Activated naive CD8-positive, alpha-beta T cell treated with anti-CD3 and anti-CD28 coated beads for 36 hours (primary cell): ENCODE results near the gene GRAMD1A. TPM values are rescaled to one million over a fixed set of nuclear protein-coding genes. Genes with fewer than 3 reads are reported as not detected.
A peak's percentile ranks its signal among the peaks of the same experiment; 100 is the strongest.
"Not testable (repeated sequence)": the region's sequence is repeated elsewhere in the genome, so short reads cannot be mapped to it uniquely, and the experiment has no call there.

Experiments used
- DNase-seq: peaks from one replicate; pipeline ENCODE4 v3.0.0; 2021
- H3K27ac Mint-ChIP-seq: one replicate; pipeline ENCODE4 v1.8.0; 2022; ENCODE audit warnings: mild to moderate bottlenecking, moderate library complexity, mixed read lengths
- H3K27me3 Mint-ChIP-seq: one replicate; pipeline ENCODE4 v1.8.0; 2022; ENCODE audit warnings: mild to moderate bottlenecking, mixed read lengths
- H3K36me3 Mint-ChIP-seq: one replicate; pipeline ENCODE4 v1.8.0; 2021; ENCODE audit warnings: mild to moderate bottlenecking, mixed read lengths
- H3K4me1 Mint-ChIP-seq: one replicate; pipeline ENCODE4 v1.8.0; 2021; ENCODE audit warnings: mixed read lengths
- H3K4me3 Mint-ChIP-seq: one replicate; pipeline ENCODE4 v1.8.0; 2022; ENCODE audit warnings: mild to moderate bottlenecking, moderate library complexity, mixed read lengths
- H3K9me3 Mint-ChIP-seq: one replicate; pipeline ENCODE4 v1.8.0; 2022; ENCODE audit warnings: mixed read lengths
- total RNA-seq, 2 experiments: library from RNA; stranded (reverse); gene quantifications; one replicate each; pipeline ENCODE4 v1.2.3, GENCODE V29; 2021

GRAMD1A gene
- total RNA-seq, 2 experiments from 2014 or later, result 135 to 140 TPM

DNA sequence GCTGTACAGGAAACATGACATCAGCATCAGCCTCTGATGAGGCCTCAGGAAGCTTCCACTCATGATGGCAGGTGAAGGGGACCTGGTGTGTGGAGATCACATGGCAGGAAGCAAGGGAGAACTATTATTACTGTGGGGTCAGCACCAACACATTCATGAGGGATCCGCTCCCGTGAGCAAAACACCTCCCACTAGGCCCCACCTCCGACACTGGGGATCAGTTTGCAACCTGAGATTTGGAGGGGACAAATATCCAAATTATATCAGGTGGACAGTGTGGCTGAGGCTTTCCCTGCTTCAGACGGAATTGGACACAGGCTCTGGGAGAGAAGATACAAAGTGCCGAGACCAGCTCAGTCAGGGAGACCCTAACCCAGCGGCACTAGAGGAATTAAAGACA lies 30.4 kb upstream of the GRAMD1A start:
- H3K9me3 Mint-ChIP-seq, result peaks cover 31% of the 10 kb centered on the region
- DNase-seq, result no peak
- peaks cover 15% of the 10 kb centered on the region for H3K4me1 Mint-ChIP-seq
- no peak overlapping the region for H3K27ac Mint-ChIP-seq
- H3K27me3 Mint-ChIP-seq, result no peaks in the 10 kb centered on the region
- H3K36me3 Mint-ChIP-seq, result peaks cover 3% of the 10 kb centered on the region
- H3K4me3 Mint-ChIP-seq, result no peak overlapping the region

DNA sequence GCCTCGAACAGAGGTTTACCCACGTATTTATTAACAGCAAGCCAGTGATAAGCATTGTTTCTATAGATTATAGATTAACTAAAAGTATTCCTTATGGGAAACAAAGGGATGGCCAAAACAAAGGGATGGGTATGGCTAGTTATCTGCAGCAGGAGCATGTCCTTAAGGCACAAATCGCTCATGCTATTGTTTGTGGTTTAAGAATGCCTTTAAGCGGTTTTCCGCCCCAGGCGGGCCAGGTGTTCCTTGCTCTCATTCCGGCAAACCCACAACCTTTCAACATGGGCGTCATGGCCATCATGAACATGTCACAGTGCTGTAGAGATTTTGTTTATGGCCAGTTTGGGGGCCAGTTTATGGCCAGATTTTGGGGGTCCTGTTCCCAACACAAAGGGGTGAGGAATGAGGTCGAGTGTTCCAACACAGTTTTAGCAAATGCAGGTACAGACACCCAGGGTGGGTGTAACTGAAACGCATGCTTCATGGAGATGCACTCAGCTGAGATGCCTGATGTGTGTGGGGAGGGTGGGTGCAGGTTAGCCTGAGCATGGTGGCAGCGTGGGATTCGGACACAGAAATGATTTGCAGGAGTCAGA lies 29.8 kb upstream of the GRAMD1A start:
- not testable (repeated sequence) for H3K27me3 Mint-ChIP-seq, H3K36me3 Mint-ChIP-seq, DNase-seq, H3K27ac Mint-ChIP-seq, H3K4me3 Mint-ChIP-seq
- Mint-ChIP-seq H3K9me3 (peaks cover 31% of the 10 kb centered on the region), H3K4me1 (peaks cover 21% of the 10 kb centered on the region)

DNA sequence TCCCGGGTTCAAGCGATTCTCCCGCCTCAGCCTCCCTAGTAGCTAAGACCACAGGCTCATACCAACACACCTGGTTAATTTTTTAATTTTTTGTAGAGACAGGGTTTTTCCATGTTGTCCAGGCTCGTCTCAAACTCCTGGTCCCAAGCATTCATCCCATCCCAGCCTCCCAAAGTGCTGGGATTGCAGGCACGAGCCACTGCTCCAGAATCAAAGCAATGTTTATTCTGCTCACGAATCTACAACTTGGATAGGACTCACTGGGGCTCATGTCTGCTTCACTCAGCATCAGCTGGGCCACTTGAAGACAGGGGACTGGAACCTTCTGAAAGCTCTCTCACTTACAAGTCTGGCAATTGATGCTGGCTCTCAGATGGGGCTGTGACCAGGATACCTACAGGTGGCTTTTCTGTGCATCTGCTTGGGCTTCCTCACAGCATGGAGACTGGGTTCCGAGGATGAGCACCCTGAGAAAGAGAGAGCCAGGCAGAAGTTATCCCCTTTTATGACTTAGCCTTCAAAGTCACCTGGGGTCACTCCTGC lies 27.9 kb upstream of the GRAMD1A start:
- peaks cover 30% of the 10 kb centered on the region for H3K9me3 Mint-ChIP-seq
- no peak overlapping the region for H3K27ac Mint-ChIP-seq
- peaks cover 27% of the 10 kb centered on the region for H3K4me1 Mint-ChIP-seq
- peaks cover 9% of the 10 kb centered on the region for H3K36me3 Mint-ChIP-seq
- H3K4me3 Mint-ChIP-seq, result no peak overlapping the region
- no peak for DNase-seq
- no peaks in the 10 kb centered on the region for H3K27me3 Mint-ChIP-seq

DNA sequence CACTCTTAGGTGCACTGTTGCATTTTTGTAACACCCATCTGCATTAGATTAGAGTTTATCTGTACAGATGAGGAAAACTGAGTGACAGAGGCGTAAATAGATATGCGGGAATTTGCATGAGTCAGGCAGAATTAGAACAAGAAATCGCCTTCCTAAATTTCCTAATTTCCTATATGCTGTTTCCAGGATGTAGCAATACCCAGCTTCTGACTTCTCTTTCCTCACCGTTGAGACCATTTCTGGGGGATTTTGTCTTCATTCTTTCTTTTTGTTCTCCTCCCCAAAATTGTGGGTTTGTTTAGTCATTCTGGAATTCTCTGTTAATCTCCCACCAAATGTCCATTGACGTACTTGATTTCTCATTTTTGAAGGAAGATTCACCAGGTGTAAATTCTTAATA lies 25.5 kb upstream of the GRAMD1A start:
- DNase-seq, result no peak
- no peak overlapping the region for H3K4me3 Mint-ChIP-seq
- H3K27me3 Mint-ChIP-seq, result no peaks in the 10 kb centered on the region
- peaks cover 15% of the 10 kb centered on the region for H3K9me3 Mint-ChIP-seq
- no peak overlapping the region for H3K27ac Mint-ChIP-seq
- H3K36me3 Mint-ChIP-seq, result peaks cover 6% of the 10 kb centered on the region
- H3K4me1 Mint-ChIP-seq, result peaks cover 27% of the 10 kb centered on the region

DNA sequence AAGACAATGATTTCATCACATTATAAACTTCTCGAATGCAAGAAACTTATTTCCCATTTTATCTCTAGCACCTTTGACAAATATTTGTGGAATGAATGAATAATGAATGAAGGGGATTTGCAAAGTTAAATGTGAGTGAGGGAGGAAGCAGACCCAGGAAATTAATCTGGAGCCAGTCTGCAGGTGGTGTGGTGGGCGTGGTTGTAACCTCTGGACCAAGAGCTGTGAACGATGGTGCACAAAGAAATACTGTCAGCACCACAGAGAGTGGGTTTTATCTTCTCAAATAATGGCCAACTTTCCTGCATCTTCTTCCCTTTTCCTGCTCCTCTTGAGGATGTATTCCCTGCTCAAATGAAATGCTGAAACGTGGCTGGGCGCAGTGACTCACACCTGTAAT lies 25.1 kb upstream of the GRAMD1A start:
- no peaks in the 10 kb centered on the region for H3K27me3 Mint-ChIP-seq
- DNase-seq, result no peak
- H3K4me3 Mint-ChIP-seq, result no peak overlapping the region
- peaks cover 11% of the 10 kb centered on the region for H3K9me3 Mint-ChIP-seq
- H3K4me1 Mint-ChIP-seq, result peaks cover 27% of the 10 kb centered on the region
- peaks cover 6% of the 10 kb centered on the region for H3K36me3 Mint-ChIP-seq
- no peak overlapping the region for H3K27ac Mint-ChIP-seq

DNA sequence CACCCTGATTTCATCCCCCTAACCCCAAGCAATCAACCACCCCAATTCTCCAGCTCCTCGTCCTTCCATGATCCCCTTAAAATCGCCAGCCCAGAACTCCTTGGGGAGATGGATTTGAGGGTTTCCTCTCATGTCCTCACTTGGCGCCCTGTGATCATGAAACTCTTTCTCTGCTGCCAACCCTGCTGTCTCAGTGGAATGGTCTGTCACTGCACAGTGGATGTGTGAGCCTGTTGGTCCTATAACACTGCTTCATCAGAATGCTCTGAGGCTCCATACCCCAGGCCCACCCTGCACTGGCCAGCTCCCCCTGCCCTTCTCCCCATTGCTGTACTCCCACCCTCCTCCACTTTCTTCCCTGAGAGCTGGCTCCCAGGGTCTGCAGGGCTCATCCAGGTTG lies 23.5 kb upstream of the GRAMD1A start:
- DNase-seq, result no peak
- Mint-ChIP-seq H3K36me3 (peaks cover 6% of the 10 kb centered on the region), H3K4me3 (no peak overlapping the region), H3K27ac (no peak overlapping the region), H3K4me1 (peaks cover 27% of the 10 kb centered on the region), H3K27me3 (no peaks in the 10 kb centered on the region), H3K9me3 (peaks cover 11% of the 10 kb centered on the region)

DNA sequence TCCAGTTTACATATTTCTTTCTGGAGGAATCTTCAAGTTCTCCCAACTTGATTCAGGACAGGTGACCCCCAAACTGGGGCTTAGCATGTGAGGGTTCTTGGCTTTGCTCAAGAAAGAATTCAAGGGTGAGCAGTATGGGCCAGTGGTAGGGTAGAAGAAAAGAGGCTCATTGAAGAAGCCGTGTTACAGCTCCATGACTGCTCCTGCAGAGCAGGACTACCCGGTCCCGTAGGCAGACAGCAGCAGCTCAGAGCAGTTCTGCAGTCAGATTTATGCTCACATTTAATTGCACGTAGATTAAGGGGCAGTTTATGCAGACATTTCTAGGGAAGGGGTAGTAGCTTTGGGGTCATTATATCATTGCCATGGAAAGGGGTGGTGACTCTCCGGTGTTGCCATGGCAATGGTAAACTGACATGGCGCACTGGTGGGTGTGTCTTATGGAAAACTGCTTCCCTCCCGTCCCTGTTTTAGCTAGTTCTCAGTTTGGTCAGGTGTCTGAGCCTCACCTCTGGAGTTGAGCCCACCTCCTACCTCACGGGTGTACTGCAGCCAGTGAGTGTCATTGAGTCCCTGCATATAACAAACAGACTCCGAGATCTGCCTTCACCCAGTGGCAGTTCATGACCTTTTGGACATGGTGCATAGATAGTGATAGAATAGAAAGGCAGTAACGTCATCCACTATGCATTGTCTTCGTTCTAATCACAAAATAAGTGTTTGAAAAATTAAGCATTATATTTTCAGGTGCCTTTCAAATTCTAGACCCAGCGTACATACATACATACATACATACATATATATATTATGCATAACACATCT lies 20.1 kb upstream of the GRAMD1A start:
- Mint-ChIP-seq H3K36me3 (peaks cover 9% of the 10 kb centered on the region), H3K27ac (no peak overlapping the region), H3K4me3 (no peak overlapping the region), H3K9me3 (peaks cover 14% of the 10 kb centered on the region), H3K4me1 (peaks cover 18% of the 10 kb centered on the region), H3K27me3 (no peaks in the 10 kb centered on the region)
- DNase-seq, result no peak

DNA sequence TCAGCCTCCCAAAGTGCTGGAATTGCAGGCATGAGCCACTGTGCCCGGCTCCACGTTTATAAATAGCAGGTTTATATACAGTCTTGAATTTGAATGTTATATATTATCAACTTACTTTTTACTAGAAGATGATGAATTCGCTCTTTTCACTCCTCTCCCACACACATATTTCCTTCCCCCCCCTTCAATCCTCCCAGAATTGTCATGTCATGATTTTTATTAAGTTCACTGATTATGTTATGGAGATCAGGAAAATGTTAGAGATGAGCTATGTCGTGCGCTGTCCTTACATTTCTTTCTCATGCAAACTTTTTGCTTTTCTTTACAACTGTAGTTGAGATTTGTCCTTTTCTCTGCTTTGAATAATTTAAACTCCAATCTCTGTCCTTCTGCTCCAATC lies 17.8 kb upstream of the GRAMD1A start:
- Mint-ChIP-seq H3K4me1 (peaks cover 20% of the 10 kb centered on the region), H3K27me3 (no peaks in the 10 kb centered on the region), H3K27ac (no peak overlapping the region), H3K36me3 (peaks cover 9% of the 10 kb centered on the region), H3K9me3 (peaks cover 6% of the 10 kb centered on the region), H3K4me3 (no peak overlapping the region)
- DNase-seq, result no peak

DNA sequence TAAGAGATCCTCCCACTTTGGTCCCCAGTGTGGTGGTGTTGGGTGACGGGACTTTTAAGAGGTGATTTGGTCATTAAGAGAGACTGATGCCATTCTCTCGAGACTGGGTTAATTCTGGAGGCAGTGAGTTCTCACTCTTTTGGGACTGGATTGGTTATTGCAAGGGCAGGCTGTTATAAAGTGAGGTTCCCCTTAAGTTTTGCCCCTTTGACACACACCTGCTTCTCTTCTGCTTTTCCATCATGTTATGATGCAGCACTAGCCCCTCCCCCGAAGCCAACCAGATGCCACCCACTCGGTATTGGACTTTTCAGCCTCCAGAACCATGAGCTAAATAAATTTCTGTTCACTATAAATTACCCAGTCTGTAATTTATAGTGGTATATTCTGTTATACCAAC lies 16.3 kb upstream of the GRAMD1A start:
- Mint-ChIP-seq H3K4me1 (peaks cover 27% of the 10 kb centered on the region), H3K36me3 (peaks cover 9% of the 10 kb centered on the region), H3K27ac (no peak overlapping the region), H3K27me3 (no peaks in the 10 kb centered on the region), H3K9me3 (peaks cover 6% of the 10 kb centered on the region), H3K4me3 (no peak overlapping the region)
- no peak for DNase-seq

DNA sequence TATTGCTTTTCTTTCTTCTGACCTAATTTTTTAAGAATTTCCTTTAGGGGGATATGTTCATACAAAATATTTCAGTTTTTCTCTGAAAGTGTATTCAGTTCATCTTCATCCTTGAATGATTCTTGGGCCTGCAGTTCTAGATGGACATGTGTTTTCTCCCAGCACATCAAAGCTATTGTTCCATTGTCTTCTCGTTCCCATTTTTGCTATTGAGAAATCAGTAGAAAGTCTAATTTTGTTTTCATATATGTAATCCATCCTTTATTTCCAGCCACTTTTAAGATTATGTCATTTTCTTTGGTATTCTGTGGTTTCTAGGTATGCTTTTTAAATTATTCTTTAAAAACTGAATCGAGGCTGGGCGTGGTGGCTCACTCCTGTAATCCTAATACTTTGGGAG lies 15.8 kb upstream of the GRAMD1A start:
- Mint-ChIP-seq H3K9me3 (peaks cover 6% of the 10 kb centered on the region), H3K27me3 (no peaks in the 10 kb centered on the region), H3K36me3 (peaks cover 9% of the 10 kb centered on the region), H3K4me1 (peaks cover 32% of the 10 kb centered on the region), H3K4me3 (no peak overlapping the region), H3K27ac (no peak overlapping the region)
- no peak for DNase-seq

DNA sequence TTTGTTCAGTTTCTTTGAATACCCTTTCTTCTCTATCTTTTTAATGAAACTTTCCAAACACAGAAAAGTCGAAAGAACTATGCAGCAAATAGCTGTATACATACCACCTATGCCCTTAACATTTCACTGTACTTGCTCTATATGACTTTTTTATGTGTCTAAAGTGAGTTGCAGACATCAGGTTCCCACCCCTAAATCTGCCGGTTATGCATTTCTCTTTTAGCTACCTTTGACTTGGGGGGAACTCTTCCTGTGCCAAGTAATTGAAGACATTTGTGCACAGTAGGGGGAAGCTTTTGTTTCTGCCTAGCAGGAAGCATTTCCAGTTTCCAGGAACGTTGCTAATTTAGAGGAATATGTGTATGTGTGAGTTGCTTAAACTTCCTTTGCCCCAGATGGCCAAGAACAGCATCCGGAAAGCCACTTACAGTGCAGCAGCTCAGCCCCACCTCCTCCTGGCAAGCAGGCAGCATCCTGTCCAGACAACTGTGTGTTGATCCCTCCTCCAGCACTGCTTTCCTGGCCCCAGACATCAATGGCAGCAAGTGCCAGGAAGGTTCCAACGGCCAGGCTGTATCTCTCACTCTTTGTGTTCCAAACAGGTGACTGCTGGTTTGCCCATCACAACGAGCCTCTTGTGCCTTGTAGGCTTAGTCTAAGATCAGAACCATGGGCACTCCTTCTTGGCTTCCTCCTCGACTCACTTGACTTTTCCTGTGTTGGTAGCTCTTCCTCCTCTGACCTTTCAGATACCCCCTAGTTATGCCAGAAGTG lies 14.7 kb upstream of the GRAMD1A start:
- Mint-ChIP-seq H3K27ac (peak overlapping the region; percentile 89), H3K9me3 (peaks cover 6% of the 10 kb centered on the region), H3K27me3 (no peaks in the 10 kb centered on the region), H3K36me3 (peaks cover 11% of the 10 kb centered on the region), H3K4me3 (peak overlapping the region; percentile 75), H3K4me1 (peaks cover 39% of the 10 kb centered on the region)
- no peak for DNase-seq

DNA sequence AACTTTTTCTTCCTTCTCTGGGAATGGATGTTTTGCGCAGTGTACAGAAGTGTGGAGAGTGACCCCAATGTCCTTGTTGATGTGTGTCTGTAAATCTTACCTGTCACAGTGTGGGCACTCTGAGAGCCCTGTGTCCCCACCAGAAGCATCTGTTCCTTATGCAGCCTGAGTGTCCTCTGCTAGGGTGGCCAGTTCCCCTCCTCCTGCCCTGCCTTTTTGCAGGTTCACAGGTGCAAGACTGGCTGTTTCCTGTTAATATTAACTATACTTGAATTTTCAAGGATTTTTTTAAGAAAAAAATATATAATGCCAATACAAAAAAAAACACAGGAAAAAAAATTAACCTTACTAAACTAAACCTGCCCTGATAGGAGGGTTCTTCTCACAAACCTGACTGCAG lies 12.0 kb upstream of the GRAMD1A start:
- Mint-ChIP-seq H3K36me3 (peaks cover 21% of the 10 kb centered on the region), H3K4me1 (peaks cover 53% of the 10 kb centered on the region), H3K4me3 (no peak overlapping the region), H3K9me3 (peaks cover 9% of the 10 kb centered on the region), H3K27me3 (no peaks in the 10 kb centered on the region), H3K27ac (no peak overlapping the region)
- no peak for DNase-seq

DNA sequence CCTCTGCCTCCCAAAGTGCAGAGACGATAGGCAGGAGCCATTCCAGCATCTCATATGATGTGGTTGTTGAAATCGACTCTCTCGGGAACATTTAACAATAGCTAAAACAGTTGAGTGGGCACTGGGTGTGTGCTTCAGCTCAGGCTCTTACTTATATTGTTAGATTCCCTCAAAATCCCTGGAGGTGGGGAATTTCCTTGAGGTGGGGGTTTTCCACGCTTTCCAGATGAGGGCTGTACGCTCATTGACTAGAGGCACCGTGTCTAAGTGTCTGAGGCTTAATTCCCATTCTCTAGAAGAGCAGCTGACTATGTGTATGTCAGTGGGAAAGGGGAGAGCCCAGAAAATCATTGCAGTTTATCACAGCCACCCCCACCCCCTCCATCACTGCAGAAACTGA lies 10.8 kb upstream of the GRAMD1A start:
- no peaks in the 10 kb centered on the region for H3K27me3 Mint-ChIP-seq
- H3K4me3 Mint-ChIP-seq, result no peak overlapping the region
- peaks cover 51% of the 10 kb centered on the region for H3K4me1 Mint-ChIP-seq
- peak overlapping the region; percentile 56 for H3K27ac Mint-ChIP-seq
- H3K9me3 Mint-ChIP-seq, result peaks cover 7% of the 10 kb centered on the region
- peaks cover 21% of the 10 kb centered on the region for H3K36me3 Mint-ChIP-seq
- no peak for DNase-seq

DNA sequence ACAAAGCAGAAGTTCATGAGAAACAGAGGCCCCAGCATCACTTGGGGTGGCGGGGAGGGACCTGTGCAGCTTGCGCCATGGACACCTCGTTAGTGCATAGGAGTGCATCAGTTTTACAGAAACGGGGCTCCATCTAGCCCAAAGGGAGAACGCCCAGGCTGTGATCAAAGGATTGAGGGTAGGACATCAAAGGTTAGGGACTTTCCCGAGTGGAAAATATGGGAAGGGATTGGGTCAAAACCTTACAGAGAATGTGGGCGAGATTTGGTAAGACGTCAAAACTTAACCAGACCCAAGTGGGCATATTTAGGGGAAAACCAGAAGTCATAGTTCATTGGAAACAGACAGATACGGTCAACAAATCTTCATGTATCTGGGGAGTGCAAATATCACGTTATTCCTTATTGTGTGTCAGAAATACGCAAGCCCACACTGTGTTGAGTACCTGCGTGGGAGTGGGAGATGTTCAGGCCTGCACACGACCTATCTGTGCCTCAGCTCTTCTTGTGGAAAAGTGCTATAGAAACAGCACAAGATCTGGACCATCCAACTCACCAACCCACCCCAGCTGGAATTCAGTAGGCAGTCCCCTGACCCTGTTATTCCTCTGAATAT lies 9.4 kb upstream of the GRAMD1A start:
- peak overlapping the region; percentile 33 for H3K4me3 Mint-ChIP-seq
- H3K4me1 Mint-ChIP-seq, result peaks cover 47% of the 10 kb centered on the region

More for the DNA sequence above, 9.4 kb upstream of the GRAMD1A start:
- peaks cover 4% of the 10 kb centered on the region for H3K9me3 Mint-ChIP-seq
- H3K27me3 Mint-ChIP-seq, result no peaks in the 10 kb centered on the region
- H3K27ac Mint-ChIP-seq, result peak overlapping the region; percentile 85
- H3K36me3 Mint-ChIP-seq, result peaks cover 14% of the 10 kb centered on the region
- DNase-seq, result peak; percentile 71
